Measurements from ENCODE around the gene DNAJA3.
"Not testable (repeated sequence)": the region's sequence is repeated elsewhere in the genome, so short reads cannot be mapped to it uniquely, and the experiment has no call there.

DNAJA3 gene

GRCh38 chr16:4387781-4388180 is 37.9 kb upstream of the DNAJA3 start:
- DNase-seq: no peak

DNA sequence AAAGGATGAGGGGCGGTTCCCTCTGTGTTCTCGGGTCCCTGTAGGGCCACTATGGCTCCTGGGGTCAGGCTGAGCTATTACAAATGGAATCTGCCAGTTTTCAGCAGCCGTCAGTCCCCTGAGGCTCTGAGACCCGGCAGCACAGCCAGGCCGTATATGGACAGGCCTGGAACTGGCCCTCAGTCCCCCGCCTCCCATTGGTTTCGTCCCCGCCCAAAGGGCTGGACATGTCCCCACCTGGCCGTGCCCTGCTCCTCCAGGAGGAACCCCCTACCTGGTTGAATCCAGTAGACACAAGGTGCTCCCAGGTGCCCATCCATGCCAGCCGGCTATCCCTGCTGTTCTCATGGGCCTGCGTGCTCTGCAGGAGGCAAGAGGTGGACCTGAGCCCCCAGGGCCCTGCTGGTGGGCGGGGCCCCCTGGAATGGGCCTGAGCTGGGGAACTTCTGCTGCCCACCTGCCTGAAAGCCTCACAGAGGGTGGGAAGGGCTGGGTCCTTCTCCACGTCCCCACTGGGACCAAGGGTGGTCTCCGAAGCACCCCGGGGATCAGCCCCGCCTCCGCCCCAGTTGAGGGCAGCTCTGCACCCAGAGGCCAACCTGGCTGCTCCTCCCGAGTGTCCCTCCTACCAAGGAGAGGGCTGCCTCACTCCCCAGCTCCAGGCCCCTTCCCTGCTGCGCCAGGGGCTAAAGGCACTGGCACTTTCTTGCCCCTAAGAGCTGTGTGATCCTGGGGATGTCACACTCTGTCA is 37.2 kb upstream of the DNAJA3 start:
- no peak for DNase-seq

GRCh38 chr16:4389051-4389955 is 36.4 kb upstream of the DNAJA3 start:
- no peak for DNase-seq

DNA sequence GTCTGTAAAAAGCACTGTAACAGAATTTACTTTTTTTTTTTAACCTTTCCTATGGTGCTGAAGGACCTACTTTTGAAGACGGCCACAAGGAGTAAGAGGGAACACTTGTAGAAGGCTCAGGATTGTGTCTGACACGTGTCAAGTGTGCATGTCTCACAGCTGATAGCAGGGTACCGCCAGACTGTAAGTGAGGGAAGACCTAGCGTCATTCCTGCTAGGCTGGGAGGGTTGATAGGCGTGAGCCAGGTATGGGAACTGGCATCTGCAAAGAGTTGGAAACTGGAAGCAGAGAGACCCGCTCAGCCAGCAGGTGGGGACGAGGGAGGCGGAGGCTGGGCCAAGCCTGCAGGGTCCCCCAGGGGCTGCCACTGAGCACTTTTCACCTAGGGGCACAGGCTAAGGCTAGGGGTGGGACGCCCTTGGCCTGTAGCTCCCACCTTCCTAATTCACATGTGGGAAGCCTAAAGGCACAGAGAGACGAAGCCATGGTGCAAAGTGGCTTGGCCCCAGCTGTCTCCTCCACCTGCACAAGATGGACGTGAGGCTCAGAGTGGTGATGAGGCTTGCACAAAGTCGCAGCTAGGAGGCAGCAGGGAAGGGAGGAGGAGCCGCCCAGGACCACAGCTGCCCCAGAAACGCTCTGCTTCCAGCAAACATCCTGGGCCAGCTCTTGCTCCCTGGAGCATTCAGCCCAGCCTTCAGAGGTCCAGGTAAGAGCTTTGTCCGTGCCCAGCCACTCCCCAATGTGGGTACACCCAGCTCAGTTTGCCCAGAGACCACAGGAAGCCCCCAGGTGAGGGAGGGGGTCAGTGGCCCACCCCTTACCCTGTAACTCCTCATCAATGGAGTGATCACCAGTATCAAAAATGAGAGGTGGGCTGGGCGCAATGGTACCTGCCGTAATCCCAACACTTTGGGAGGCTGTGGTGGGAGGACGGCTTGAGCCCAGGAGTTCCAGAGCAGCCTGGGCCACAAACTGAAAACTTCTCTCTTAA is 35.1 kb upstream of the DNAJA3 start:
- no peak for DNase-seq

- DNase-seq: no peak
Observed at GRCh38 chr16:4391631-4392381, 33.9 kb upstream of the DNAJA3 start.

DNA sequence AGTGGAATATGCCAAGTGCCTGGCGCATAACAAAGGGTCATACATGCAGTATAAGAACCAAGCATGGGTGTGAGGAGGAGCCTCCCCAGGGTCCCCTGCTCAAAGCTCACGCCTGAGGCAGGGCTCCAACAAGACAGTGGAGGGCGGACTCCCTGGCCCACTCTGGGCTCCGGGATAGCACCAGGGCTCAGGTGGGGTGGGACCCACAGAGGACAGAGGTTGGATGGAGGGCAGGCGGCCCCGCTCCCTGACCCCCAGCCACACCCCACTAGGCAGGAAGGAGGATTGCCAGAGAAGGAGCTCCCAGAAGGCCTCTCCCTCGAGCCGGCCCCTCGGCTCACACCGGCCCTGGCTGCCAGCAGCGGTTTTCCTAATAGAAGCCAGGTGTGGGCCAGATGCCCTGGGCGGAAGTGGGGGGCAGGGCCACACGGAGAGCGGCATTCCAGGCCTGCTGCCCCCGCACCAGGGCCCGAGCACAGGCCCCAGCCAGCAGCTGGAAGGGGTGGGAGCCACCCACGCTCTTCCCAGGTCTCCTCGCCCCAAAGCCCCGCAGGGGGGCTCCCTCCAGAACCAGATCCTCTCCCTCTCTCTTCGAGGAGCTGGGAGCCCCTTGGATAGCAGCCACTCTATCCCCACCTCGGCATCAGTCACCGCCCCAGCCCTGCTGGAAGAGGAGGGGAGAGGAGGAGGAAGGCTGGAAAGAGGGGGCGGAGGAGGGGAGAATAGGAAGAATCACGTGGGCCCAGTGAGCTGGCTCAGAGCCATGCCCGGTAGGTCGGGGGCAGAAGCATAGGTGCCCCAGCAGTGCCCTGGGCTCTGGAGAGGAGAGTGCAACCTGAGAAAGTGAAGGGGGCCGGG is 33.1 kb upstream of the DNAJA3 start:
- peak; percentile 28 for DNase-seq

GRCh38 chr16:4393240-4393600 is 32.4 kb upstream of the DNAJA3 start:
- DNase-seq: no peak

- DNase-seq: not testable (repeated sequence)
Observed at GRCh38 chr16:4393850-4394249, 31.8 kb upstream of the DNAJA3 start.

DNA sequence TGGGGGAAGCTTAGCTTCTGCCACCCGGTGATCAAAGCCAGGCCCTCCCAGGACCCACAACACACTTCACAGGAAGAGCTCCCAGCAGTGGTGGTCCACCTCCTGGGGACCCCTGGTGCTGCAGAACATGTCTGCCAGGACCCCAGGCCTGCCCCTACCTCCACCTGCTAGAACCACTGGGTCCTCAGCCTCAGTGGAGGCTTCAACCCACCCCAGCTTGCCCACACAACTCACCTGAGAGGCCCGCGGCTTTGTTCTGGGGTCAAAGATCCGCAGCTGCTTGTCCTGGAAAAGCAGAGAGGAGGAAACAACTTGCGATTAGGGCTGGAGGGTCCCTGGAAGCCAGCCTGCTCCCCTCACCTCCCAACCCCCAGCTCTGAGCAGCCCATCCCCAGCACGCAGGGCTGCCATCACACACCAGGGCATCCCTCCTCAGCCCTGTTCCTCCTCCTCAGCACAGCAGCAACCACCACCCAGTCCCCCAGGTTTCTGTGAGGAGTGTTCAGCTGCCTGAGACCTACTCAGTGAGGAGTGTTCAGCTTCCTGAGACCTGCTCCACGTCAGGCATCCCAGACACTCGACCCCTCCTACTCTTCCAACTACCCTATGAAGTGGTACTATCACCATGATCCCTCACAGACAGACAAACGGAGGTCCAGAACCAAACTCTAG is 30.5 kb upstream of the DNAJA3 start:
- no peak for DNase-seq

- DNase-seq: no peak
Observed at GRCh38 chr16:4399001-4399730, 26.5 kb upstream of the DNAJA3 start.

- no peak for DNase-seq
Observed at GRCh38 chr16:4401094-4401501, 24.6 kb upstream of the DNAJA3 start.

DNA sequence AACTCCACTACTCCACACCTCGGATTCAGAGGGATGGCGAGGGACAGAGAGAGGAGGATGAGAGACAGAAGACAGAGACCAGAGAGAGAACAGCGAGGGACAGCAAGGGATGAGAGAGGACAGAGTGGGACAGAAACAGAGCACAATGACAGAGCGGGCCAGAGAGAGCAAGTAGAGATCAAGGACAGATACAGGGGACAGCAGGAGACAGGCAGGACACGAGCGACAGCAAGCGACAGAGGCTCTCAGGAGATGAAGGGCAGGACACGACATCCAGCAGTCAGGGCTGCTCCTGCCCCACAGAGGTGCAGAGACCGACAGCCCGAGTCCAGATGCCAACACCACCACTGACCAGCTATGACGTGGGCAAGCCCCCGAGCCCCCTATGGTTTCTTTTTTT is 24.2 kb upstream of the DNAJA3 start:
- no peak for DNase-seq

GRCh38 chr16:4402439-4403132 is 23.1 kb upstream of the DNAJA3 start:
- peak; percentile 33 for DNase-seq

DNA sequence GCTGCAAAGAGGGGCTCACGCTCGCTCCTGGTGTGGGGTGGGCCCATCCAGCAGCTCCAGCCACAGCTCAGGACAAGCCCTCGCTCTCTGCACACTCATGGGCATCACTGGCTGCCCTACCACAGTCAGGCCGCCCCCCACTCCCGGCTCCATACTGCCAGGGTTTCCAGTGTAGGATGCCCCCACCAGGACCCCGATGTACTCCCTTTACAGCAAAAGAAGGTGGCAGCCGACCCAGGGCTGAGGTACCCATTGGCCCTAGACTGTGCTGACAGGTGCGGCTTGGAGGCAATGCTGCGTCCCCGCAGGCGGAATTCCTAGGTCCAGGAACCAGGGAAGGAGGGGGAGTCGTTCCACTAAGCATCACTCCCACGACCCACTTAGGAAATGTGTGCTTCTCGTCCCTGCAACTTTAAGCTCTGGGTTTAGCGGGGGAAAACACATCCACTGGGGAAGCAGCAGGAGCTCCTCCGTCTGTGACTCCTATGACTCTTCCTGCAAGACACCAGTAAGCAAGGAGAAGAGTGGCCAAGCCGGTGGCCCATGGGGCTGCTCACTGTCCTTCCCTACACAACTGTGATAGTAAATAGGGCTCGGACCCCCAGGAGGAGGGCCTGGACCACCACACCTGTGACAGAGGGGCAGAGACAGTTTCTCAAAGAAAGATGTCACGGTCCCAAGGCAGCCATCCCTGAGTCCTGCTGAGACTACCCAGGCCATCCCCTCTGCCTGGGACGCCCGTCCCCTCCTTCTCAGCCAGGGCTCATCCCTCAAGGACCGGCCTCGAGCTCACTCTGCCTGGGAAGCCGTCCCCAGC is 22.3 kb upstream of the DNAJA3 start:
- no peak for DNase-seq

- DNase-seq: no peak
Observed at GRCh38 chr16:4404247-4404966, 21.3 kb upstream of the DNAJA3 start.

GRCh38 chr16:4404967-4405696 is 20.5 kb upstream of the DNAJA3 start:
- DNase-seq: peak; percentile 48

Measured in NCI-H2029 (cell line).